8988T (cell line): ENCODE results near the gene SLC9A8.
"Not testable (repeated sequence)": the region's sequence is repeated elsewhere in the genome, so short reads cannot be mapped to it uniquely, and the experiment has no call there.

Source experiments
- DNase-seq: peaks from one replicate; pipeline ENCODE4 v3.0.0; 2011

The SLC9A8 gene

DNA sequence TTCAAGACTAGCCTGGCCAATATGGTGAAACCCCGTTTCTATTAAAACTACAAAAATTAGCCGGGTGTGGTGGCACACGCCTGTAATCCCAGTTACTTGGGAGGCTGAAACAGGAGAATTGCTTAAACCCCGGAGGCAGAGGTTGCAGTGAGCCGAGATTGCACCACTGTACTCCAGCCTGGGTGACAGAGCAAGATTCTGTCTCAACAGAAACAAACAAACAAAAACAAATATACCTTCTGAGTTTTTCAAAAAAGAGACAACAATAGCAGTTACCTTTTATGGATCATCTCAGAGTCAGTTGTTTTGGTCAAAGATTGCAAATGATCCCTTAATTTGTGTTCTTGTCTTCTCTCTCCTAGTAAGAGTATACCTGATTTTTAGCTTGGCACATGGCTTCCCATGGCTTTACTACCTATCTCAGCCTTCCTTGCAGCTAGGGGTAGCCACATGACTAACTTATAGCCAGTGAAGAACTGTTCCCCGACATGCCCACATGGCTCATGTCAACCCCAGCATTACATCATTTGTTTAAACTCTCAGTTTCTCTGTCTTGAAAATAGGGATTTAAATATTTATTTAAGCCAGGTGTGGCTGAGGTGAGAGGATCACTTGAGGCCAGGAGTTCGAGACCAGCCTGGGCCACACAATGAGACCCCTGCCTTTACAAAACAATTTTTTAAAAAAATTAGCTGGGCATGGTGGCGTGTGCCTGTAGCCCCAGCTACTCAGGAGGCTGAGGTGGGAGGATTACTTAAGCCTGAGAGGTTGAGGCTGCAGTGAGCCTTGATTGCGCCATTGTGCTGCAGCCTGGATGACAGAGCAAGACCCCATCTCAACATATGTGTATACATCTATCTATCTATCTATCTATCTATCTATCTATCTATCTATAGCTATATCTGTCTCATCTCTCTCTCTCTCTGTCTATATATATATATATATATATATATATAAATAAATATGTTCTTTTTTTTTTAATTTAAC is 25.0 kb upstream of the SLC9A8 start:
- DNase-seq, result no peak

GRCh38 chr20:49790077-49790798 is 22.4 kb upstream of the SLC9A8 start:
- no peak for DNase-seq

DNA sequence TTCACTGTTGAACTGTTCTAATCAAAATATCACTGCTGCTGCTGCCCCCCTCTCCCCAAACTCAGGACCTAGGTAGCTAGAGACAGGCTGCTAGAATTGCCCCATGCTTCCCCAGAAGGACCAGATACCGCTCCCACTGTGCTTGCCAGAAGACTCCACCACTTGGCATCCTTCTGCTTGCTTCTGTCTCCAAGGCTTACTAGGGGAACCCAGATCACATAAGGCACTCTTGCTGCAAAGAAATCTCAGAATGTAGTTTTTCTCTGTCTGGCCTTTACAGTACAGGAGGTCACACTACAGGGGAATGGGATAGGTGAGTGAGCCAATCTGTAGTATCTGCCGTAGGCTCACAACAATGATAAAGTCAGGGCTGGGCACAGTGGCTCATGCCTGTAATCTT is 21.5 kb upstream of the SLC9A8 start:
- no peak for DNase-seq

- DNase-seq, result no peak
Measured at GRCh38 chr20:49792006-49792405, 20.6 kb upstream of the SLC9A8 start.

DNA sequence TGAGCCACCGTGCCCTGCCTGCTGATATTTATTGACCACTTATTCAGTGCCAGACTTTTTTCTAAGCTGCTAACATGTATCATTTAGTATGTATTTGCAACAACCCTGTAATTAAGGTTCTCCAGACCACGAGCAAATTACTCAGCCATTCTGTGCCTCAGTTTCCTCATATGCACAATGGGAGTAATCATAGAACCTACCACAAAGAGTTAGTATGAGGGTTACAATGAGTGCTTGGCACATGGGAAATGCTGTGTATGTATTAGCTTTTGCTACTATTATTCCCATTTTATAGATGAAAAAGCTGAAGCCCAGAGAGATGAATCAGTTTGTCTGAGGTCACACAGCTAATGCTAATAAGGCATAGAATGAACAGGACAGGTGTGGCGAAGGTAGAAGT is 20.0 kb upstream of the SLC9A8 start:
- no peak for DNase-seq

- no peak for DNase-seq
Measured at GRCh38 chr20:49794336-49795134, 18.1 kb upstream of the SLC9A8 start.

DNA sequence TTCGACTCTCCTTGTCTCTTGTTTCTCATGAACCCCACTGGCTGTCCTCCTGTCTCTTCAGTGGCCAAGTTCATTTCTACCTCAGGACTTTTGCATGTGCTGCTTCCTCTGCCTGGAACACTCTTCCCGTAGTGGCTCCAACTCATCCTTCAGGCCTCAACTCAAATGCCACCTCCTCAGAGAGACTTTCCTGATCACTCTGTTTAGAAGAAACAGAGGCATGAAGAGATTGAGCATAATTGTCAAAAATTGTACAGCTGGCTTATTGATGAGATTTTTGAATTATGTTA is 17.5 kb upstream of the SLC9A8 start:
- DNase-seq, result no peak

DNA sequence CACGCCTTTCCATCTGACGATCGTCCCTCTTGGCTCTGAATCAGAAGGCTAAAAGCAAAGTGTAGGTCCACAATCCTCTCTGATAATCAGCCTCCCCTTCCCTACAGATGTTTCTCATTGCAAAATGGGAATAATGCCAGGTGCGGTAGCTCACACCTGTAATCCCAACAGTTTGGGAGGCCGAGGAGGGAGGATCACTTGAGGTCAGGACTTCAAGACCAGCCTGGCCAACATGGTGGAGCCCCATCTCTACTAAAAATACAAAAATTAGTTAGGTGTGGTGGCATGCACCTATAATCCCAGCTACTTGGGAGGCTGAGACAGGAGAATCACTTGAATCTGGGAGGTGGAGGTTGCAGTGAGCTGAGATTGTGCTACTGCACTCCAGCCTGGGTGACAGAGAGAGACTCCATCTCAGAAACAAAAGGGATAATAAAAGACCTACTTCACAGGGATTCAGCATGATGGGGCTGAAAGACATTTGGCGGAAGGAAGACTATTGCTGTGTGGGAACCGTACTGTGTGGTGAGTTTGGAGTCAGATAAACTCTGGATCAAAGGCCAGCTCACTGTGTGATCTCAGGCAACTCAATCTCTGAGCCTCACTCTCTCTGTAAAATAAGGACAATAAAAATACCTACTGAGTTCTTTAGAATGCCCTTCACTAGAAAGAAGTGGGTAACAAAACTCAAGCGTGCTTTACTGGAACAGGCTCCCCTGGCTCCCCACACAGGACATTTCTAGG is 15.9 kb upstream of the SLC9A8 start:
- no peak for DNase-seq

- DNase-seq, result no peak
Measured at GRCh38 chr20:49797344-49797615, 15.3 kb upstream of the SLC9A8 start.

DNA sequence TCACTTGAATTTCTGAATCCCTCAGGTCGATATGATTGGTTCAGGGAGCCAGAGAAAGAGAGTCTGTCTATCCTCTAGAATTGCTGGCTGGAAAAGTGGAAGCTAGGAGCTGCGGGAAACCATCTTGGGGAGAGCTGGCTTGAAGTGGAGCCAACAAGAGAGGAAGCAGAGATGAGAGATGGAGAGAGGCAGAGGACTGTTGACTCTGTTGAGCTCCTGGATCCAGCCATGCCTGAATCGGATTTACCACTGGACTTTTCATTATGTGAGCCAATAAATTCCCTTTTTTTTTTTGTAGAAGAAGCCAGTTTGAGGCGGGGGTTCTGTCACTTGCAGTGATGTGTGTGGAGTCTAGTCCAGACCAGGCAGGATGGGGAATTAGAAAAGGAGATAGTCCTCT is 13.9 kb upstream of the SLC9A8 start:
- no peak for DNase-seq

DNA sequence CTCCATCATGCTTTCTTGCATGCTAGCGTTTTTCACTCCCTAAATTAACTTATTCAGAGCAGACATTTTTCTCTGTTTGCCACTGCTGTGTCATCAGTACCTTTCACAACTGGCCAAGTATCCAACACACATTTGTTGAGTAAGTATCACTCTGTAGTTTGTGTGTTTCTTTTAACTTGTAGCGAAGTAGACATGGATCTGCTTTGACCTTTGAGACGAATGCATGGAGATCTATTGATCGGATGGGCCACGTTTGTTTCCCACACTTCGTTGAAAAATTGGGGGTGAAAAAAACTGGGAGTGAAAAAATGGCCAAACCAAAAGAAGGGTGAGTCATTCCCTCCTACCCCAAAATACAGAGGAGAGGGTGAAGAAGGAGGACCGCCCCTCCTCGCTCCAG is 12.9 kb upstream of the SLC9A8 start:
- no peak for DNase-seq

DNA sequence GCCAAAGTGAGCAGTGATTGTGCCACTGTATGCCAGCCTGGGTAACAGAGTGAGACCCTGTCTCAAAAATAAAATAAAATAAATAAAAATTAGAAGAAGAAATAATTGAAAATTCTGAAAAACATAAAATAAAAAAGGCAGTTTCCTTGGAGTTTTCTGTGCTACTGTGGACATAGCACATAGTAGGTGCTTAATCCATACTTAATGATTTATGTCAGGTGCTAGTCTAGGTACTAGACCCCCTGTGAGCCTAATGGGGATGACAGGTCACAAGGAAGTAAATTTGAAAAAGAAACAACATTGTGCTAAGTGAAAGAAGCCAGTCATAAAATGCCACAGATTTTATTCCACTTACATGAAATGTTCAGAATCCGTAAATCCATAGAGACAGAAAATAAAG is 9.2 kb upstream of the SLC9A8 start:
- no peak for DNase-seq

- DNase-seq, result no peak
Measured at GRCh38 chr20:49804364-49804763, 8.3 kb upstream of the SLC9A8 start.

DNA sequence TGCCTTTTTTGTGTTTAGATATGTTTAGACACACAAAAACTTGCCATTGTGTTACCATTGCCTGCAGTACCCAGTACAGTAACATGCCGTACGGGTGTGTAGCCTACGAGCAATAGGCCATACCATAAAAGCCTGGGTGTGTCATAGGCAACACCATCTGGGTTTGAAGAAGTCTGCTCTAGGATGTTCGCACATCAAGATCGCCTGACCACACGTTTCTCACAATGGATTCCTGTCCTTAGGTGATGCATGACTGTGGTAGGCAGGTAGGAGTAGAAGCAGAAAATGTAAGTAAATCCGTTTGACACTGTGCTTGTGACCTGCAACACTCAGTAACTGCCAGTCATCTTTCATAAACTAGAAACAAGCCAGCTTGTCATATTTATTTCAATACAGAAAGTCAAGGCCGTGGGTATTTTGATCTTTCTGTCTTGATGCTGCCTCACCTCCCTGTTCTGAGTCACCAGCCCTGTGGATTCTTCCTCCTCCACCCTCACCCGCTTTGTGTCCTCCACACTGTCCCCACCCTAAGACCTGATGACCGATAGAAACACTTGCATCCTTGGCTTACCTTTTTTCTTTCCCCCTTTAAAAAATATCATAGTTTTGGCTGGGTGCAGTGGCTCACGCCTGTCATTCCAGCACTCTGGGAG is 7.3 kb upstream of the SLC9A8 start:
- DNase-seq, result not testable (repeated sequence)

GRCh38 chr20:49808753-49809152 is 3.9 kb upstream of the SLC9A8 start:
- no peak for DNase-seq

- DNase-seq, result no peak
Measured at GRCh38 chr20:49809803-49810359, 2.7 kb upstream of the SLC9A8 start.

- DNase-seq, result no peak
Measured at GRCh38 chr20:49810491-49811190, 2.0 kb upstream of the SLC9A8 start.

DNA sequence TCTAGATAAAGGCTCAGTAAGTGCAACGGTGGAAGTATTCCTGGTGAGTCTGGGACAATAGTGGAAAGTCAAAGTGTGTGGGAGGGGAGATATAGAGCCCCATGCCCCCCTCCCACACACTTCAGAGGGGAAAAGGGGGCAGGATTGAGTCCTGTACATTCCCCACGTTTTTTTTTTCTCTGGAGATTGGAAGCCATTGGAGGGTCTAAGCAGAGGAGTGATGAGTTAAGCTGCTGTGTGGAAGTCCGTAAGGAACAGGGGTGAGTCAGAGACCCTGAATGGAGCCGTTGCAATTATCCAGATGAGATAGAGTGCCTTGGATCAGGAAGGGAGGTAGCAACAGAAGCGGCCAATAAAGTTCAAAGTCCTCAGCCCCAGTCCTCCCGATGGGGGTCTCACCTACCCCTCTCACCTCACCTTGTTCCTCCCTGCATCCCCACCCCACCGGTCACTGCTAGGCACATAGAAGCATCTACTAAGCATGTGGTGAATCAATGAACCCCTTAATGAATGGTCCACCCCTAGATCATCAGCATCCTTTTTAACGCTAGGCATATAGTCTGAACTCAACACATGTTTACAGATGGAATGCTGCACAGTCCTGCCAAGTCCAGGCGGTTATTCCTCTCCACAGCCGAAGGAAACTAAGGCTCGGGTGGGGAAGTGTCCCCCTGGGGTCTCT is 662 bp upstream of the SLC9A8 start:
- DNase-seq, result no peak

DNA sequence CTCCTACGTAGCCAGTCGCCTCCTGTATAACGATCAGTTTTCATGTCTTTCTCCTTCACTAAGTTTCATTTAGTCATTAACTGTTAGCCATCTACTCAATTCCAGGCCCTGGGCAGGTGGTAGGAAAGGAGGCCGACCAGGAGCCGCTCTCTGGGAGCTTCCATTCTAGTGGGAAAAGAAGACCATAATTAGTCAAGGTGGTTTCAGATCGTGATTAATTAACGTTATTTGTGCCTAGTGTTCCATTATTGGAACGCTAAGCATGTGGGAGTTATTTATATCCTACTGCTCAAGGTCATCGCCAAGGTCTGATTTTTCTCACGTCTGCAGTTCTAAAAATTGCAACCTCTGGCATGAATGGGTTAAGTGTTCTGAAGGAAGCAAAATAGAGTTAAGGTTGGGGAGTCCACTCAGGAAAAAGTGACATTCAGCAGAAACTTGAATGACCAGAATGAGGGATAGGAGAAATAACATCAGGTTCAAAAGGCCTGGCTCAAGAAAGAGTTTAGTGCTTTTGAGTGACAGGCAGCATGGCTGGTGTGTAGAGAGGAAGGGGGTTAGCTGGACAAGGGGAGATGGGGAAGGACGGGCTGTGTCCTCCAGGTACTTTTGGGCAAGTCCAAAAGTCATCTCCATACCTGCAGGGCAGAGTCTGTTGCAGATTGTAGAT is 812 bp downstream of the SLC9A8 start:
- DNase-seq, result no peak

GRCh38 chr20:49814057-49814694 is 1.5 kb downstream of the SLC9A8 start:
- DNase-seq, result no peak
